H9 (cell line): ENCODE measurements around the gene PPP3CA. TPM values are rescaled to one million over a fixed set of nuclear protein-coding genes. Genes with fewer than 3 reads are reported as not detected.

ENCODE experiments used
- DNase-seq: peaks from one replicate; pipeline ENCODE4 v3.0.0-alpha.2; 2017
- H2AFZ ChIP-seq: one replicate; pipeline ENCODE4 v1.6.1; 2013; ENCODE audit warnings: mild to moderate bottlenecking, low read length, control low read depth, moderate library complexity
- H2AK5ac ChIP-seq: 2 replicates; pipeline ENCODE4 v1.6.1; 2013; ENCODE audit warnings: low read length, control low read depth, mixed read lengths; ENCODE audit not compliant: insufficient read length
- H2BK120ac ChIP-seq: one replicate; pipeline ENCODE4 v1.6.1; 2013; ENCODE audit warnings: low read depth, mild to moderate bottlenecking, low read length, control low read depth, inconsistent platforms; ENCODE audit not compliant: poor library complexity, severe bottlenecking
- H2BK12ac ChIP-seq: 2 replicates; pipeline ENCODE4 v1.6.1; 2013; ENCODE audit warnings: low read length, control low read depth, mixed read lengths, low read depth; ENCODE audit not compliant: insufficient read length
- H2BK15ac ChIP-seq: 2 replicates; pipeline ENCODE4 v1.6.1; 2013; ENCODE audit warnings: low read depth, low read length, control low read depth
- H2BK20ac ChIP-seq: one replicate; pipeline ENCODE4 v1.6.1; 2013; ENCODE audit warnings: low read depth, mild to moderate bottlenecking, low read length, control low read depth, inconsistent platforms; ENCODE audit not compliant: poor library complexity, severe bottlenecking
- H2BK5ac ChIP-seq: 2 replicates; pipeline ENCODE4 v1.6.1; 2013; ENCODE audit warnings: low read length, control low read depth, mixed read lengths; ENCODE audit not compliant: insufficient read length
- H3K14ac ChIP-seq: 2 replicates; pipeline ENCODE4 v1.6.1; 2013; ENCODE audit warnings: low read length, control low read depth; ENCODE audit not compliant: insufficient read depth
- H3K18ac ChIP-seq: 2 replicates; pipeline ENCODE4 v1.6.1; 2013; ENCODE audit warnings: low read depth, mild to moderate bottlenecking, mixed read lengths, low read length, control low read depth; ENCODE audit not compliant: insufficient read length
- H3K23ac ChIP-seq: 2 replicates; pipeline ENCODE4 v1.6.1; 2013; ENCODE audit warnings: low read length, control low read depth, mixed read lengths, low read depth; ENCODE audit not compliant: insufficient read length
- H3K23me2 ChIP-seq: 2 replicates; pipeline ENCODE4 v1.6.1; 2013; ENCODE audit warnings: low read depth, mild to moderate bottlenecking, mixed read lengths, low read length, control low read depth; ENCODE audit not compliant: insufficient read length, poor library complexity, severe bottlenecking
- H3K27ac ChIP-seq: 2 replicates; pipeline ENCODE4 v1.5.1; 2013; ENCODE audit warnings: low read length, control low read depth, mixed read lengths, low read depth; ENCODE audit not compliant: insufficient read length
- H3K27me3 ChIP-seq: 2 replicates; pipeline ENCODE4 v1.6.1; 2013; ENCODE audit warnings: low read length, control low read depth, inconsistent platforms; ENCODE audit not compliant: insufficient read depth
- H3K4ac ChIP-seq: 2 replicates; pipeline ENCODE4 v1.6.1; 2013; ENCODE audit warnings: low read depth, mild to moderate bottlenecking, control low read depth, inconsistent platforms, low read length, moderate library complexity
- H3K4me1 ChIP-seq: 2 replicates; pipeline ENCODE4 v1.6.1; 2013; ENCODE audit warnings: low read length, control low read depth, inconsistent platforms; ENCODE audit not compliant: insufficient read depth
- H3K4me2 ChIP-seq: 2 replicates; pipeline ENCODE4 v1.6.1; 2013; ENCODE audit warnings: low read length, control low read depth, mixed read lengths; ENCODE audit not compliant: insufficient read length, insufficient read depth
- H3K56ac ChIP-seq: 2 replicates; pipeline ENCODE4 v1.6.1; 2013; ENCODE audit warnings: low read depth, mild to moderate bottlenecking, mixed read lengths, low read length, control low read depth; ENCODE audit not compliant: insufficient read length
- H3K79me1 ChIP-seq: 2 replicates; pipeline ENCODE4 v1.6.1; 2013; ENCODE audit warnings: low read depth, mild to moderate bottlenecking, moderate library complexity, low read length, control low read depth, inconsistent platforms; ENCODE audit not compliant: insufficient read depth, poor library complexity, severe bottlenecking
- H3K79me2 ChIP-seq: 2 replicates; pipeline ENCODE4 v1.6.1; 2013; ENCODE audit warnings: low read length, control low read depth, inconsistent platforms; ENCODE audit not compliant: insufficient read depth
- H3K9ac ChIP-seq: 2 replicates; pipeline ENCODE4 v1.6.1; 2013; ENCODE audit warnings: low read length, control low read depth, mixed read lengths; ENCODE audit not compliant: insufficient read length; ENCODE audit errors: extremely low read depth
- H3K9me3 ChIP-seq: one replicate; pipeline ENCODE4 v1.6.1; 2013; ENCODE audit warnings: low read depth, low read length, inconsistent platforms; ENCODE audit not compliant: control insufficient read depth
- H3T11ph ChIP-seq: one replicate; pipeline ENCODE4 v1.6.1; 2013; ENCODE audit warnings: mild to moderate bottlenecking, low read length, control low read depth, inconsistent platforms
- H4K20me1 ChIP-seq: one replicate; pipeline ENCODE4 v1.6.1; 2013; ENCODE audit not compliant: control insufficient read depth, insufficient read length, insufficient read depth
- H4K5ac ChIP-seq: 2 replicates; pipeline ENCODE4 v1.6.1; 2013; ENCODE audit warnings: low read depth, mild to moderate bottlenecking, mixed read lengths, low read length, control low read depth; ENCODE audit not compliant: insufficient read length
- H4K8ac ChIP-seq: replicated peaks from 2 replicates; pipeline ENCODE4 v1.6.1; 2013; ENCODE audit warnings: low read length, control low read depth, mixed read lengths, low read depth; ENCODE audit not compliant: insufficient read length
- H4K91ac ChIP-seq: 2 replicates; pipeline ENCODE4 v1.6.1; 2013; ENCODE audit warnings: low read depth, mild to moderate bottlenecking, moderate library complexity, mixed read lengths, low read length, control low read depth; ENCODE audit not compliant: insufficient read length
- H3K27ac Mint-ChIP-seq, 3 experiments: 2 replicates in 2 of 3; 3 replicates in 1 of 3; pipeline ENCODE4 v1.8.0; 2020 to 2021; ENCODE audit warnings: mixed read lengths in 3 of 3, mild to moderate bottlenecking in 1 of 3, moderate library complexity in 1 of 3
- H3K27me3 Mint-ChIP-seq: 2 replicates; pipeline ENCODE4 v1.8.0; 2021; ENCODE audit warnings: low read depth, mild to moderate bottlenecking, moderate library complexity, mixed read lengths
- H3K36me3 Mint-ChIP-seq, 3 experiments: 2 replicates in 2 of 3; 3 replicates in 1 of 3; pipeline ENCODE4 v1.8.0; 2020 to 2021; ENCODE audit warnings: low read depth in 3 of 3, mixed read lengths in 3 of 3; ENCODE audit not compliant: insufficient read depth in 1 of 3
- H3K4me1 Mint-ChIP-seq, 2 experiments: 2 replicates each; pipeline ENCODE4 v1.8.0; 2020; ENCODE audit warnings: mixed read lengths in 2 of 2
- H3K4me3 Mint-ChIP-seq, 2 experiments: 2 replicates in 1 of 2; 3 replicates in 1 of 2; pipeline ENCODE4 v1.8.0; 2020 to 2021; ENCODE audit warnings: mild to moderate bottlenecking in 2 of 2, mixed read lengths in 2 of 2, moderate library complexity in 1 of 2
- H3K9me3 Mint-ChIP-seq, 2 experiments: 2 replicates in 1 of 2; 3 replicates in 1 of 2; pipeline ENCODE4 v1.8.0; 2020; ENCODE audit warnings: mild to moderate bottlenecking in 2 of 2, mixed read lengths in 2 of 2, moderate library complexity in 1 of 2
- WGBS: extraction: QIAGEN DNeasy Blood & Tissue Kit; methylation state at CpG from one replicate; pipeline ENCODE4 v1.1.7; 2013; ENCODE audit warnings: missing lambda C conversion rate, low lambda C conversion rate, mixed read lengths; ENCODE audit not compliant: insufficient read length; ENCODE audit errors: extremely low coverage; 5-methylcytosine and 5-hydroxymethylcytosine counted together
- total RNA-seq: library from RNA; stranded (reverse); gene quantifications from 2 replicates; pipeline ENCODE4 v1.2.1, GENCODE V29; 2021
- TF ChIP-seq, protein P1 (sequence below): fragments of 200-600 bp; sonication (generic); conservative IDR thresholded peaks from 3 replicates; pipeline ENCODE4 v1.8.0; 2021; ENCODE audit warnings: antibody characterized with exemption, mild to moderate bottlenecking

PPP3CA gene
- total RNA-seq, 1 experiment from 2014 or later: 16.8 TPM

DNA sequence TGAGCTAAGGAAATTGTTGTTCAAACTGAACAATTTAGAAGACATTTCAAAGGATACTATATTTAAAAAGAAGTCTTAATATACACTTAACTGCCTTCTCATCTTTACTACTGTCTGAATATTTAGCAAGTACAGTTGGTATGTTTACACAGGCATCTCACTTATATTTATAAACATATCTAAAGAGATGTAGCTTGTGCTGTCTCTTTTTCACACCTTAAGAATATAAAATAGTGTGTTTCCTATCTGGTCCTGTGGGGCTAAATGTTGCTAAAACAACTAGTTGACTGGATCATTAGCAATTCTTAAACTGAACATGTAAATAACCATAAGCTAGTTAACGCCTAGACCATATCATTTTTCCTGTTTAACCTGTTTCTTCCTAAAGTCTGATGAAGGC lies 336.3 kb downstream of the PPP3CA start:
- Histone ChIP-seq H3K27me3 (no peaks in the 10 kb centered on the region), H4K8ac (no peak overlapping the region), H3K14ac (no peak overlapping the region), H3K79me2 (no peaks in the 10 kb centered on the region), H3K4ac (no peak overlapping the region), H3K4me2 (no peak overlapping the region), H2BK15ac (no peak overlapping the region), H4K20me1 (no peaks in the 10 kb centered on the region), H4K91ac (no peak overlapping the region), H3T11ph (no peak overlapping the region), H3K4me1 (no peaks in the 10 kb centered on the region), H3K18ac (no peak overlapping the region), H3K56ac (no peak overlapping the region), H3K9ac (no peak overlapping the region), H3K79me1 (no peaks in the 10 kb centered on the region), H2AK5ac (no peak overlapping the region), H3K9me3 (no peaks in the 10 kb centered on the region), H3K23ac (no peak overlapping the region), H2BK120ac (no peak overlapping the region), H2BK20ac (no peak overlapping the region), H2BK5ac (no peak overlapping the region), H2AFZ (no peak overlapping the region), H3K27ac (no peak overlapping the region), H2BK12ac (no peak overlapping the region), H3K23me2 (no peaks in the 10 kb centered on the region), H4K5ac (no peak overlapping the region)
- Mint-ChIP-seq H3K27ac (no peak overlapping the region; a peak in 1 of 7 replicates), H3K4me3 (no peak overlapping the region), H3K36me3 (no peaks in the 10 kb centered on the region), H3K9me3 (peaks cover 0 to 2% of the 10 kb centered on the region in 2 experiments; a peak in 2 of 5 replicates), H3K27me3 (no peaks in the 10 kb centered on the region), H3K4me1 (0 out of 4 replicates have a peak, but pooled peaks cover 0 to 2% of the 10 kb centered on the region in 2 experiments)
- no CpG with 5 or more reads among the region's 1 CpG for whole genome bisulfite sequencing
- DNase-seq: no peak
- TF ChIP-seq, protein P1, sequence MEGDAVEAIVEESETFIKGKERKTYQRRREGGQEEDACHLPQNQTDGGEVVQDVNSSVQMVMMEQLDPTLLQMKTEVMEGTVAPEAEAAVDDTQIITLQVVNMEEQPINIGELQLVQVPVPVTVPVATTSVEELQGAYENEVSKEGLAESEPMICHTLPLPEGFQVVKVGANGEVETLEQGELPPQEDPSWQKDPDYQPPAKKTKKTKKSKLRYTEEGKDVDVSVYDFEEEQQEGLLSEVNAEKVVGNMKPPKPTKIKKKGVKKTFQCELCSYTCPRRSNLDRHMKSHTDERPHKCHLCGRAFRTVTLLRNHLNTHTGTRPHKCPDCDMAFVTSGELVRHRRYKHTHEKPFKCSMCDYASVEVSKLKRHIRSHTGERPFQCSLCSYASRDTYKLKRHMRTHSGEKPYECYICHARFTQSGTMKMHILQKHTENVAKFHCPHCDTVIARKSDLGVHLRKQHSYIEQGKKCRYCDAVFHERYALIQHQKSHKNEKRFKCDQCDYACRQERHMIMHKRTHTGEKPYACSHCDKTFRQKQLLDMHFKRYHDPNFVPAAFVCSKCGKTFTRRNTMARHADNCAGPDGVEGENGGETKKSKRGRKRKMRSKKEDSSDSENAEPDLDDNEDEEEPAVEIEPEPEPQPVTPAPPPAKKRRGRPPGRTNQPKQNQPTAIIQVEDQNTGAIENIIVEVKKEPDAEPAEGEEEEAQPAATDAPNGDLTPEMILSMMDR: no peak
